GM18499 (cell line): ENCODE measurements around the gene PLA2G2F.
"Not testable (repeated sequence)": the region's sequence is repeated elsewhere in the genome, so short reads cannot be mapped to it uniquely, and the experiment has no call there.

ENCODE experiments used
- ATAC-seq: cut with Tn5 transposase; IDR thresholded peaks from one replicate; pipeline ENCODE4 v1.9.1; 2021; ENCODE audit warnings: moderate number of reproducible peaks; ENCODE audit not compliant: insufficient read depth, unreplicated experiment

PLA2G2F gene

DNA sequence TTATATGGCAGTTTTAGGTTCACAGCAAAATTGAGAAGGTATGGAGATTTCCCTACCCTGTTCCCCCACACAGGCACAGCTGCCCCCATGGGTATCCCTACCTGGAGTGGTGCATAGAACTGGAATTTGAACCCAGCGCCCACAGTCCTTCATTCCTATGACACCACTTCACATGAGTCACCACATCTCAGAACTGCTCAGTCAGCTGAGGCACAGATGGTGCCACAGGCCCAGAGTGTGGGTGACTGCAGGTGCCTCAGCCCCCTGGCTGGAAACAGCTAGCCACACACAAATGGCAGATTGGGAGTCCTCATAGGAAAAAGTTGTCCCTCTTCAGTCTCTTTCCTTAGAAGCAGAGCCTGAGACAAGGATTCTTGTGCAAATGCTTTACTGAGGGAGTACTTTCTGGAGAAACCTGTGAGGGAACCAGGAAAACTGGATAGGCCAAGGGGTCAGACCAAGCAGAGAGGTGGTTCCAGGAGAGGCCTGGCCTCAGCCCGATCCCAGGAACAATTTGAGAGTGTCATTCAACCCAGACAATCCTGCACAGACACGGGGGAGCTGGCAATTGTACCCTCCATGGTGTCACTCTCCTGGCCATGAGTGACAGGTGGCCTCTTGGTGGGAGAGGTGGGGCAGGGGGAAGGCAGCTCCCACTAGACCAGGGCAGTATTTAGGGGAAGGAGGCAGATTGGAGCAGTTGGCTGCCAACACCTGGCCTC is 26.7 kb upstream of the PLA2G2F start:
- ATAC-seq: no peak

DNA sequence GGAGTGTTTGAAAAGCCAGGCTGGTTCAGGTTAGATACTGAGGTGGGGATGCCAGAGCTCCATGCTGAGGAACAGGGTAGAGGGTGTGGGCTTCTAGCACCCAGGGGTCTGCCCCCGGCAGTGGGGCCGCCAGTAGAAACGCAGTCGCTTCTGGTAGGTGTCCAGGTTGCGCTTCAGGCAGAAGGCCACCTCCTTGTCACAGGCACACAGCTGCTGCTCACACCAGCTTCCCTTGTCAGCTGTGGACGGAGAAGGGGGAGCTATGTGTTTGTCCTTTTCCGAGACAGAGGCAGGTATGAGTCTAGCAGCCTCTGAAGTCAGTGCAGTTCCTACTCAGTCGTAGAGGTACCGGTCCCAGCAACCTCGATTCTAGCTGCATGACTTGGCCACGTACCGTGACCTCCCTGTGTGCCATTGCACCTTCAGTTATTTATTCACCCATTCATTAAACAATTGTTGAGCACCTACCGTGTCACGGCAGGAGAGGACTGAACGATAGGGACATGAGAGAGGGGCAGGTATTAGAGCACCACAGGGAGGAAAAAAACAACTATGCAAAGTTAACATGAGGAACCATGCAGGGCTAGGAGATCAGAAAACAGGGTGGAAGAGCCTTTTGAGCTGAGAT is 25.0 kb upstream of the PLA2G2F start:
- ATAC-seq: no peak

DNA sequence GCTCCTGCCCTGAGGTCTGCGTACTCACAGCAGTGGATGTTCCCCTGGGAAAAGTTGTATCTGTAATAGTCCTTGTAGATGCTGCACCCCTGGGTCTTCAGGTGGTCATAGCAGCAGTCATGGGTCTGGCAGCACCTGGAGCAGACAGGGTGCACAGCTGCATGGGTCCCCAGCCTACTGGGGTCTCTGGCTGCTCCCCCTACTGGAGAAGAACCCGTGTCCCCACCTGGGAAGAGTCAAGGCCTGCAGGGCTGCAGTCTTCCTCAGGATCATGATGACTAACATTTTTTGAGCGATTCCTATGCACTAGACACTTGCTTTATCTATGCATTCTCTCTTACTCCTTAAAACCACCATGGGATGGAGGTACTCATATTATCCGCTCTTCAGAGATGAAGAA is 23.6 kb upstream of the PLA2G2F start:
- ATAC-seq: no peak

DNA sequence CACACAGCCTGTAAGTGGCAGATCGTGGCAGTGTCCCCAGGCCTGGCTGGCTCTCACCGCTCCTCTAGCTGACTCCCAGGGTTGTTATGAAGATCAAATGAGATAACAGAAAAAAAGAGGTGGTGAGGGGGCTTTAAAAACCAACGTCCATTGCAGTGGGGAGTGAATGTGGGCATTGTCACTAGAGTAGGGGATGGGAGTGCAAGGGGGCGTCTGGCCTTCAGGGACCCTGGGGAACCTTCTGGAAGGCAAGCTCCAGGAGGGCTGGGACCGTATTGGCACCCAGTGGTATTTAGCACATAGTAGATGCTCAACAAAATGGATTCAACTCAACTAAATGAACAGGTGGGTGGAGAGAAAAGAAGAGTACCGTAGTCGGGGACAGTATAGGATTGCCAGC is 23.2 kb upstream of the PLA2G2F start:
- ATAC-seq: no peak

DNA sequence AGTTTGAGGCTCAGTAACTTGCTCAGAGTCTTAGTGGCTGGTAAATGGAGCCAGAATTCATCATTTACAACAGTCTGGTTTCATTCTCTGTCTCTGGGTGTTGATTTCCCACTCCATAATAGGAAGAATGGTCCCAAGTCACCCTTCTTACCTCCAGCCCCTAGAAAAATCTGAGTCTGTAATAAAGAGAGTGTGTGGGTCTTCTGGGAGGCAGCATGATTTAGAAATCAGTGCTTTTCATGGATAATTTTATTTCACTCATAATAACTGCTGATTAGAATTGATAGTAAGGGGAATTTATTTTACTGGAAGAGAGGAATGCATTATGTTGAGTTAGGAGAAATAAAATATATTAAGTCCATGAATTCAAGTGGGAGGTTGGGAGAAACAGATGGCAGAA is 21.9 kb upstream of the PLA2G2F start:
- ATAC-seq: no peak

DNA sequence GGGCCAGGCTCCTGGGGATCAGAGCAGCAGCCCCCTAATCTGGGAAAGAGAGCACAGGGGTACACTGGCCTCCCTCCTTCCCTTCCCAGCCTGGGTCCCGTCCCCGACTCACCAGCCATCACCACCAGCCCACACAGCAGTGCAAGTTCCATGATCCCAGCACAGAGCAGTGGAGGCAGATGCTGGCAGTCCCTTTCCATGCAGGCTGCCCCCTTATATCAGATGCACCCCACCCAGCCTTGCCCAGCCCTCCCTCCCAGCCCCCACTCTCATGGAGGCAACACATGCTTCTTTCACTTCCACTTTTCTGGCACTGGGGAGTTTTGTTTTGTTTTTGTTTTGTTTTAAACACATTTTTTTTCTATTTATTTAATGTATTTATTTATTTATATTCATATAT is 19.8 kb upstream of the PLA2G2F start, which contains the start of gene PLA2G2D:
TSS of gene PLA2G2D (minus strand) at position 190 of the 400 bp plus-strand sequence. CDS start at position 152, 38 bp downstream.
- no peak for ATAC-seq

DNA sequence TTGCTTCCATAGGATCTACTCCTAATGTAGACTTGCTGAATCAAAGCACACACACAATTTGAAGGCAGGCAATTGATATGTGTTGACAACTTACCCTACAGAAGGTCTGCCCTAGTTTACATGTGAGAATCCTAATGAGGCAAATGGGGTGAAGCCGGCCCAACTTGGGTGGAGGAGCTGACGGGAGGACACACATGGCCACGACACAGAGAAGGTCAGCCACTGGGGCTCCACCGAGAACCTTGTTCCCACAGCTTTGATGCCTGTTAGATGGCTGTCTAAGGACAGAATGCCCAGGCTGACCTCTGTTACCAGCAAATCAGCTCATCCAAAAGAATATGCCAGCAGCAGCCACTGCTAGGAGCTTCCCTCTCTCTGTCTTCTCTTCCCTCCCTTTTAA is 18.3 kb upstream of the PLA2G2F start:
- no peak for ATAC-seq

DNA sequence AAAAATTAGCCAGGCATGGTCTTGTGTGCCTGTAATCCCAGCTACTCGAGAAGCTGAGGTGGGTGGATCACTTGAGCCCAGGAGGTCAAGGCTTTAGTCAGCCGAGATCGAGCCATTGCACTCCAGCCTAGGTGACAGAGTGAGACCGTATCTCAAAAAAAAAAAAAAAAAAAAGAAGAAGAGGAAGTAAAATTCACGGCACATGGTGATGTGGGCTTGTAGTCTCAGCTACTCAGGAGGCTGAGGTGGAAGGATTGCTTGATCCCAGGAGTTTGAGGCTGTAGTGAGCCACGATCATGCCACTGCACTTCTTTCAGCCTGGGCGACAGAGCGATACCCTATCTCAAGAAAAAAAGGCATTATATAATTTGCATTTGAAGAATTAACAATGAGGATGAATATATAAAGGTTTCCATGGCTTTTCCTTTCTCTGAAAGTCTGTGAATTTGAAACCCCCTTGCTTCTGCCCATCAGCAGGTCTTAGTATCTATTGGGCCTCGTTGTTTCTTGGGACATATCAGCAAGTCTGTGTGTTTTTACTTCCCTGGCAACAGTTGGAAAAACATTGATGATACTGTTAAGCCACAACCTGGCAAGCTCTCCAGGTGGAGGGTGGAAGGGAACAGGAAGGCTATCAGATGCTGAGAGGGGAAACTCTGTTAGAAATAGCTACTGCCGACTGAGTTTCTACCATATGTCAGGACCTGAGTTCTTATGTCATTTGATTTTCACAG is 15.2 kb upstream of the PLA2G2F start:
- no peak for ATAC-seq

DNA sequence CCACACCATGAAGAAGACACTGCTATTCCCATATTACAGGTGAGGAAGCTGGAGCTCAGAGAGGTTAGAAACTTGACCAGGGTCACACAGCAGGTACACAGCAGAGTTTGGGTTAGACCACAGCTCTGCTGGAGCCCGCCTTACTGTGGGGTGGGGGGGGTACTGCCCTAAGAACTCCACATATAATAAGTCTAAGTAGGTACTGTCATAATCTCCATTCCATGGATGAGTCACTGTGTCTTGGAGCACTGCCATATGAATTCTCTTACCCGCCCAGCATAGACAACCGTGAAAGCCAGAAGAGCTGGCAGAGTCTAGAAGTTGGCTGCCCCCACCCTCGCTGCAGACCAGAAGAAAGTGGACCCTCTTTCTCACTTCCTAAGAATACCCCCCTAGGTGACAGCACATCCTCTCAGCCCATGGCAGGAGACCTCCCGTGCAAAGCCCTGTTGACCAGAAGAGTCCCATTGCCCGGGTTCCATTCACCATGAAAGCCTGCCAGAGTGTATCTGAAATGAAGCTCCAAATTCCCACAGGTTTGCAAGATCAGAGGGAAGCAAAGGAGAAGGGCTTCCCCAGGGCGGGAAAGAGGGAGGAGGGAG is 14.6 kb upstream of the PLA2G2F start:
- no peak for ATAC-seq

DNA sequence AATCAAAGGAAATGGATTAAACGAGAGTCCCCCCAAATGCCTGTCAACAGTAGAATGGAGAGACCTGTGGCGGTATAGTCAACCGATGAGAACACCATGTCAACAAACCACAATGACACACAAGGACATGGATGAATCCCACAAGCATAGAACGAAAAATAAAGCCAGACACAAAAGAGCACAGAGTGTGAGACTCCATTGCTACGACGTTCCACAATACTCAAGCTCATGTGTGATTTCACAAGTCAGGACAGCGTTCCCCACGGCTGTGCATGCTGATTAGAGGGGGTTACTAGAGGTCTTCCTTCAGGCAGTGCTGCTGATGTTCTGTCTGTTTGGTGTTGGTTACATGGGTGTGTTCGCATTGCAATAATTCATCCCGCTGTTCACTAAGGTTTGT is 14.0 kb upstream of the PLA2G2F start:
- no peak for ATAC-seq

DNA sequence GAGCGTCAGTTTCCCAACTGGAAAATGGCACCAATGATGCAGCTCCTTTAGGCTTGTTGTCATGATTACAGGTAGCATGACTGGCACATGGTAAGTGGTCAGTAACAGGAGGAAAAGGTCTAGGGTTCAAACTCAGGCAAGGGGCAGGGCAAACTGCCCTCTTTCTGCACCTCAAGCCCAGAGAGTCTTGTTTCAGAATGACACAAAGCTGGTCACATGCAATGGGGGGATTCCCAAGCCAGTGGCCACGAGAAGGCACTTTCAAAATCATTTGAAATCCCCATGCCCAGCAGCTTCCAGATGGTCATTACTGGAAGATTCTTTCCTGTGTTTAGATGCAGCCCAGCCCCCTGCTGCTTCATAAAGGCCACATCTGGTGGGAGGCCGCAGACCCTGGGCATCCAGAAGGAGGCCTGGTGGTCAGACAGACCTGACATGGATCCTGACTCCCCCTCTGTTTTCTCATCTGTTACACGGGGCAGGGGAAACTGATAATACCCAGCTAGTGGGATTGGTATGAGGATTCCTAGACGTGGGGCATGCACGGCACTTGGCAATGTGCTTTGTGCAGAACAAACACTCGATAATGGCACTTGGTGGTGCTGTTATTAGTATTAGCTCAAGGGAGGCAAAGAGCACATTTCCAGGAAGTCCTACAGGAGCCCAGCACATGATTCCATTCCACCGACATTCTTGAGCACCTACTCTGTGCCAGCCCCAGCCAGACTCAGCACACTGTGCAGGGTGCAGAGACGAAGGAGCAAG is 12.9 kb upstream of the PLA2G2F start:
- ATAC-seq: no peak

DNA sequence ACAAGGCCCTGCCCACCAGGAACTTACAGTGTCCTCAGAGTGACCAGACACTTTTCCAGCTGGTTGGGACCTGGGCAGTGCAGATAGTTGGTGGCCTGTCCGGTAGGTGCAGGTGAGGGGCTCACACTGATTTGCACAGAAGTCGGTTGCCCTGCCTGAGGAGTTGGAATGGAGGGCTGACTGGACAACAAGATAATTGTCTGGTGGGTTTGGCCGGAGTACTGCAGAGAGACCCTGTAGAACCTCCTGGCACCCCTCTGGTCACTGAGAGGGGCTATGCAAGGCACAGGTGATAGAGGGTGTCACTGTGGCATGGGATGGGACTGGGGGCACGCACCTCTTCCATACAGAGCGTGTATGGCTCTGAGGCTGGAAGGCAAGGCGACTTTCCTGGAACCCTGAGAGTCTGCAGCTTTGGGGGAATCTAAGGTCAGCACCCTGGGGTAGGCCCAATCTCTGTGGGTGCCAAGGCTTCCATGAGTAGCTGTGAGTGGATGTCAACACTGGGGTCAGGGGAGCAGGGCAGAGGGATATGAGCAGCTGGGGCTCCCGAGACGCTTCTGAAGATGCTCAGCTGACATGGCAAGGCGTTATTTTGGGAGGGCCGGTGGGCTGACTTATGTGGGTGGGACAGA is 12.2 kb upstream of the PLA2G2F start:
- ATAC-seq: no peak

DNA sequence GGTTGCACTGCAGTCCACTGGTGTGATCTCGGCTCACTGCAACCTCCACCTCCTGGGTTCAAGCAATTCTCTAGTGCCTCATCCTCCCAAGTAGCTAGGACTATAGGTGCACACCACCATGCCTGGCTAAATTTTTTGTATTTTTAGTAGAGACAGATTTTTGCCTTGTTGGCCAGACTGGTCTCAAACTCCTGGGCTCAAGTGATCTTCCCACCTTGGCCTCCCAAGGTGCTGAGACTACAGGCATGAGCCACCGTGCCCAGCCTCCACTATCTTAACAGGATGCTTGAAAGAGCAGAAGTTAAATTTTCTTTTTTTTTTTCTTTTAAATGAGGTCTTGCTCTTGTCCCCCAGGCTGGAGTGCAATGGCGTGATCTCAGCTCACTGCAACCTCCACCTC is 8.6 kb upstream of the PLA2G2F start:
- not testable (repeated sequence) for ATAC-seq

DNA sequence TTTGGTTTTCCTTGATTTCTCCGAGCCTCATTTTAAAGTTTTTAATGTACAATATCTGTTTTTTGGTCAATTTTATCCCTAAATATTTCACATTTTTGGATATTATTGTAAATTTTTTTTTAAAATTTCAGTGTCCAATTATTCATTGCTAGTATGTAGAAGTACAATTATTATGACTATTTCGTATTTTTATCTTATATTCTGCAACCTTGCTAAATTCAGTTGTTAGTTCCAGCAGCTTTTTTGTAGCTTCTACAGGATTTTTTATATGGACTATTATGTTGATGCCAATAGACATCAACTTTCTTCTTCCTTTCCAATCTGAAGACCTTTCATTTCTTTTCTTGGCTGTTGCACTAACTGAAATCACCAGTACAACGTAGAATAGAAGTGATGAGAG is 4.1 kb upstream of the PLA2G2F start:
- no peak for ATAC-seq

DNA sequence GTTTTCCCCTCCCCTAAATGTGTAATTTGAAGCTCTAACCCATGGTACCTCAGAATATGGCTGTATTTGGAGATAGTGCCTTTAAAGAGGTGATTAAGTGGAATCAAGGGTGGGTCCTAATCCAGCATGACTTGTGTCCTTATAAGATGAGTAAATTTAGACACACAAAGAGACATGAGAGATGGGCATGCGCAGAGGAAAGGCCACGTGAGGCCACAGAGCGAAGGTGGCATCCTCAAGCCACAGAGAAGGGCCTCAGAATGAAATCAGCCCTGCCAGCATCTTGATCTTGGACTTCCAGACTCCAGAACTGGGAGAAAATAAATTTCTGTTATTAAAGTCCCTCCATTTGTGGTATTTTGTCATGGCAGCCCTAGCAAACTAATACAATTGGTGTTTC is 2.9 kb upstream of the PLA2G2F start:
- ATAC-seq: no peak

DNA sequence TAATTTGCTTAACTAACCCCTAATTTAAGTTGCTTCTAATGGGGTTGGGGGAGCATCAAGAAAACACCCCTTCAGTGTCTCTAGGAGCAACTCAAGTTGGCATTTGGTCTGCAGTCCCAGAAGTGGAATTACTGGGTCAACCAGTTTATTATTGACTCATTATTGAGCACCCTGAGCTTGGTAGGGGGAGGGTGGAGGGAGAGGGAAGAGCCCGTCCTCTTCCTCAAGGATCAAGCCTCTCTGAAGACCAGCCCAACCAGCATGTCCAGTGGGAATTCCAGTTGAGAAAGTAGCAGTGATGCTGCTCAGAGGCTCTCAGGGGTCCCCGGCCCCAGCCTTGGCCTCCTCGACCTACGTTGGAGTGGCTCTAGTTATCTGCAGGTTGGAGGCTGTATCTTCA is 2.1 kb upstream of the PLA2G2F start:
- ATAC-seq: no peak

DNA sequence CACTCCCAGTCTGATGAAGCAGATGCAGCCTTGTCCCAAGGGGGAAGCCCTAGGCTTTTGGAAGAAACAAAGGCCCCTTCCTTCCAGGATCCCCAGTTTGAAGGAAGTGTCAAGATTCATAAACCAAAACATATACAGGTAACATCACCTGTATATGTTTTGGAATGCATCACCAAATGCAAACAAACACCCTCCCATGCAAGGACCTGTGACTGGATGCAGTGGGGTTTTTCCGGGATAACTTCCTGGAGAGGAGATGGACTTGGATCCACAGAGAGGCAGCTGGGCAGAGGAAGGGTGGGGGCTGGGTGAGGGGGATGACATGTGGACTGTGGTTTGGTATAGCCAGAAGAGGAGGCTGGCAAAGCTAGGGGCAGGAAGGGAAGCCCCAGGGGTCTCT is 1.5 kb upstream of the PLA2G2F start:
- no peak for ATAC-seq

DNA sequence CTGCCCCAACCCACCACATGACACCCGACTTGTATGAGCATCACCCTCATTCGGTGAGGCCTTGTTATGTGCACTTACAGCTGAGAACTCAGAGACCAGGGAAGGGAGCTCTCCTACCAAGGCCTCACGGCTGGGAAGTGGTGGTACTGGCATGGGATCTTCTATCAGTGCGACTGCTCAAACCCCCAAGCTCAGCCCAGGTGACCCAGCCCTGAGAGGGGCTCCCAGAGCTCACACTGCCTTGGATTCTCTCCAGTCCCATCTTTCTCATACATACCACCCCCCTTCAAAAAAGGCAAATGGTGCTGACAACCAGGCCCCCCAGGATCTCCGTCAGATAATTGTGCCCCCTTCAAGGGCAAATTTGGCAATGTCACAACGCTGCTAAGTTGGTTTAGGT is 777 bp upstream of the PLA2G2F start:
- ATAC-seq: no peak

DNA sequence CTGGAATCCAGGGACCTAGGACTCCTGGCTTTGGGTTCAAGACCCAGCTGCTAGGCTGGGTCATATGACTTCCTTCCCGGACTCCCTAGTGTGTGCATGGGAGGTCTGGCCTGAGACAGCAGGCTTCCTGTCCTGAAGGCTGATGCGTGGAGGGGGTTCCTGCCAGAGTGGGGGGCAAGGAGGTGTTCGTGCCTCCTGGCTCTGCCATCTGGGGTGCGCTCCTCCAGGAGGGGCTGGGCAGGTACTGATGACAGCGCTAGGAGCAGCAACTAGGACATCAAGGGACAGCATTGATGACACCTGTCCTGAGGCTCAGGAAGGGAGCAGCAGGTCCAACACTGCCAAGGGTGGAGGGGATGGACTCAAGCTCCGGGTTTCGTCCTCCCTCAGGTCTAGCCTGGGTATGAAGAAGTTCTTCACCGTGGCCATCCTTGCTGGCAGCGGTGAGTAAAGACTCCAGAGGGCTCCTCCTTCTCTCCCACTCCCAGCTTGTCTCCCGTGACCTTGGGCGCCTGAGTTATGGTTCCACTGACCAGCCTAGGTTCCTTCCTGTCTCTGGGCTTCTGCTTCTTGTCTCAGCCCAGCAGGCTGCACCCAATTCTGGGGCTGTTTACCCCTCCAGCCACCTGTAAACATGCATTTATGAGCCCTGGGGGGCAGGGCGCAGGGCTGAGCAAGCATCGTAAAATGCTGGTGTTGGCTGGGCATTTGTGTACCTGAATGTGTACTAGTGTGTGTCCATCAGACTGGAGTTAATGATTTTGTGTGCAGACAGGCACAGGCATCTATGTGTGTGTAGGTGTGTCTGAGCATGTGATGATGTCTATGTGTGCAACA is 871 bp downstream of the PLA2G2F start:
- no peak for ATAC-seq
